Right atrium auricular region (tissue), 2 donors: ENCODE measurements around the gene C2orf49. TPM values are rescaled to one million over a fixed set of nuclear protein-coding genes. Genes with fewer than 3 reads are reported as not detected.

Experiments used
- DNase-seq: peaks from one replicate; pipeline ENCODE4 v3.0.0-alpha.2; 2019; ENCODE audit warnings: low spot score
- H3K27ac ChIP-seq, 2 donors: fragments of 200-600 bp; sonication (generic); 1 replicate in 1 of 2; 2 replicates in 1 of 2; pipeline ENCODE4 v1.5.1; 2016 to 2019
- H3K27me3 ChIP-seq, 2 donors: fragments of 200-600 bp; sonication (generic); one replicate each; pipeline versions ENCODE4 v1.5.1 to v1.6.0; 2017 to 2019
- H3K36me3 ChIP-seq: fragments of 200-600 bp; sonication (generic); one replicate; pipeline ENCODE4 v1.5.1; 2016
- H3K4me1 ChIP-seq, 2 donors: fragments of 200-600 bp; sonication (generic); one replicate each; pipeline versions ENCODE4 v1.5.1 to v1.6.0; 2017 to 2019
- H3K4me3 ChIP-seq, 2 donors: fragments of 200-600 bp; sonication (generic); 1 replicate in 1 of 2; 2 replicates in 1 of 2; pipeline ENCODE4 v1.5.1; 2017 to 2019; ENCODE audit warnings: mild to moderate bottlenecking in 1 of 2, moderate library complexity in 1 of 2
- H3K9me3 ChIP-seq, 2 donors: fragments of 200-600 bp; sonication (generic); one replicate each; pipeline ENCODE4 v1.5.1; 2019
- CTCF ChIP-seq, 2 donors: fragments of 200-600 bp; sonication (generic); IDR thresholded peaks; one replicate each; pipeline ENCODE4 v1.5.1; 2019; ENCODE audit warnings: antibody characterized with exemption in 2 of 2
- total RNA-seq, 2 donors: library from RNA; depleted of rRNA; stranded (reverse); fragments of >200 nt; gene quantifications; one replicate each; pipeline ENCODE4 v1.1.0, GENCODE V29; 2016

Gene C2orf49
- total RNA-seq, 2 donors from 2014 or later = 15.5 to 18.0 TPM

DNA sequence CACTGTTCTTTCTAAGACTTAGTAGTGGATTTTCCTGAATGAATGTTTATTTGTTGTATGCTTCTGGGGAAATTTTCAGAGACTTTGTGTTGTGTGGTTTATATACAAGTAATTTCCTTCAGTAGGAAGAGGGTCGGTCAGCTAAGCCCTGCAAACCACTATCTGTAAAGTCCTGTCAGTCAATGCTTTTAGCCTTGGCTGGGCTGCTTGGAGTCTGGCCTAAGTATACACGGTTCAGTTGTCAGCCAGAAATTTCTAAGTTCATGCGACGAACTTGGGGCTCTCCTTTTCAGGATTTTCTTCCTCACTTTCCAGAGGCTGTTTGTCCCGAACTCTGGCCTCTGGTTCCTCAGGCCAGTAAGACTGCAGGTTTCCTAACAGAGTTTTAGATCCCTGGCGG is 21.3 kb downstream of the C2orf49 start:
- peaks cover 70% of the 10 kb centered on the region for H3K36me3 ChIP-seq
- H3K27me3 ChIP-seq = no peaks in the 10 kb centered on the region
- H3K9me3 ChIP-seq = peaks cover 5 to 20% of the 10 kb centered on the region in 2 donors
- no peak for TF ChIP-seq CTCF (IDR thresholded peaks at IDR 0.05)
- no peak for DNase-seq
- H3K4me3 ChIP-seq = no peak overlapping the region
- H3K4me1 ChIP-seq = no peaks in the 10 kb centered on the region
- H3K27ac ChIP-seq = no peak overlapping the region

GRCh38 chr2:105361102-105361889 is 24.0 kb downstream of the C2orf49 start:
- H3K36me3 ChIP-seq = peaks cover 96% of the 10 kb centered on the region
- no peak for TF ChIP-seq CTCF (IDR thresholded peaks at IDR 0.05)
- no peak overlapping the region for H3K27ac ChIP-seq
- peaks cover 0 to 4% of the 10 kb centered on the region in 2 donors for H3K4me1 ChIP-seq
- DNase-seq = no peak
- H3K9me3 ChIP-seq = peaks cover 5 to 17% of the 10 kb centered on the region in 2 donors
- no peaks in the 10 kb centered on the region for H3K27me3 ChIP-seq
- H3K4me3 ChIP-seq = no peak overlapping the region

DNA sequence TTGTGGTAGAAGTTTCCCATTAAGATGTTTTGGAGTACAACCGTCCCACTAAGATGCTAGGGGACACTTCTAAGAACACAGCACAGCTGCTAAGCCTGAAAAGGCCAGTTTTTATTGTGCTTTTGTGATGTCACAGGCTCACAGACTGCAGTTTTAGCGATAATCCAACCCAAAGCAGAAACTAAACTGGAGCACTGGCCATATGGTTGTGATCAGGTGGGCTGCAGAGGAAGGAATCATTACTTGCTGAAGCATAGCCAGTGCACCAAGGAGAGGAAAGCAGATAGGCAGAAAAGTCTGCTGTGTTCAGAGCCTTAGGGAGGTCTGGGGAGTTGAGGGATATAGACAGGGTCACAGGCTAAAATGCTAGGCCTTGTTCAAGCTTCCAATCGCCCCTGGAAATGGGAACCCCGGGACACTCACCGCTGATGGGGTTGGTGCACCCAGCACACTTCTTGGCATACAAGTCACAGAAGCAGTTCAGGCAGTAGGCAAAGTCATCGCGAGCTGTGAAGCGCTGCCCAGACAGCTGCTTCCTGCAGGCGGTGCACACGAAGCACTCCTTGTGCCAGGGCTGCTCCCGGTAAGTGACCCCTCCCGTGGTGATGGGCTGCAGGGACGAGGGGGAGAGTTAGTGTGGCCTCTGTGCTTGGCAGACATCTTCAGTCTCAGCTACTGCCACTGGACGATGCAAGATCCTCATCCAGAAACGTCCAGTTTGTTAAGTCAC is 25.7 kb downstream of the C2orf49 start:
- H3K9me3 ChIP-seq = no peaks in the 10 kb centered on the region
- no peak for DNase-seq
- H3K27me3 ChIP-seq = no peaks in the 10 kb centered on the region
- H3K27ac ChIP-seq = no peak overlapping the region
- peaks cover 0 to 4% of the 10 kb centered on the region in 2 donors for H3K4me1 ChIP-seq
- peaks cover 94% of the 10 kb centered on the region for H3K36me3 ChIP-seq
- no peak for TF ChIP-seq CTCF (IDR thresholded peaks at IDR 0.05)
- no peak overlapping the region for H3K4me3 ChIP-seq

DNA sequence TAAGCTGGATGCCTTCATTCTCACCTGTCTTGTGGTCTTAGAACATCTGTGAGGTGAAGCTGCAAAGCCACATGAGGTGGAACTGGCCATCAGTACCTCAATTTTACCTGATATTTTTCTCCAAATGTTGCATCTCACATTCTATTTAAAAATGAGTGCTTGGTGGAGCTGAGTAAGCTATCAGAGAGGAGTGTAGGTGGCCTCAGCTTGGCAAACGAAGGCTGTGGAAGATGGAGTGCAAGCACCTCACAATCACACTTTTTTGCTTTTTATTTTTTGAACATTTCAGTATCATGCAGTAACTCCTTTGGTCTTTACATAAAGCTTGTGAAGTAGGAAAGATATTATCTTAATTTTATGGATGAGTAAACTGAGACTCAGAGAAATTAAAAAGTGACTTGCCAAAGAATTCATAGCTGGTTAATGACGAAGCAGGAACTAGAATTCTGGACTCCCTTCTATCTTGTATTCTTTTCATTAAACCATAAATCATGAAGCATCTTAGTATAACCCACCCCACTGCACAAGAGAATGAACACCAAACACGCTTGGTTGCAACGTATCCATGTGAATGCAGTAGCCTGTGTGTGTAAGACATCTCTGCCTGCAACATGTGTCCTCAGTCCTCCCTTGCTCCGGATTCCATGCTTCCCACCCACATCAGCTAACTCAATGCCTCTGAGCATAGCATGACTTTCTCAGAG is 27.2 kb downstream of the C2orf49 start:
- Histone ChIP-seq H3K9me3 (no peaks in the 10 kb centered on the region), H3K4me1 (peaks cover 0 to 7% of the 10 kb centered on the region in 2 donors), H3K27ac (no peak overlapping the region), H3K36me3 (peaks cover 96% of the 10 kb centered on the region), H3K27me3 (no peaks in the 10 kb centered on the region), H3K4me3 (no peak overlapping the region)
- no peak for TF ChIP-seq CTCF (IDR thresholded peaks at IDR 0.05)
- DNase-seq = no peak

GRCh38 chr2:105365206-105365605 is 27.9 kb downstream of the C2orf49 start:
- no peak for TF ChIP-seq CTCF (IDR thresholded peaks at IDR 0.05)
- Histone ChIP-seq H3K4me3 (no peak overlapping the region), H3K4me1 (peaks cover 0 to 13% of the 10 kb centered on the region in 2 donors), H3K9me3 (no peaks in the 10 kb centered on the region), H3K27me3 (no peaks in the 10 kb centered on the region), H3K27ac (no peak overlapping the region), H3K36me3 (peaks cover 91% of the 10 kb centered on the region)
- DNase-seq = no peak
